Measurements from ENCODE around the gene GOSR2. TPM values are rescaled to one million over a fixed set of nuclear protein-coding genes. Genes with fewer than 3 reads are reported as not detected.

GOSR2 gene
- total RNA-seq, 1 experiment from 2014 or later = 52.9 TPM

GRCh38 chr17:46951706-46952105 lies 28.7 kb downstream of the GOSR2 start:
- H3K9me3 ChIP-seq (ENCODE audit: control insufficient read depth in 1 of 2, insufficient read depth in 1 of 2, low read depth in 1 of 2, low read length in 2 of 2) = no peaks in the 10 kb centered on the region
- DNase-seq (ENCODE audit: low read depth, low spot score) (no peak), ATAC-seq (no peak)
- H3K27ac ChIP-seq (ENCODE audit: low read depth, low read length) = no peak overlapping the region
- TF ChIP-seq CTCF (IDR thresholded peaks at IDR 0.05 in 2 of 3, conservative IDR thresholded peaks at IDR 0.05 in 1 of 3; ENCODE audit: borderline replicate concordance in 1 of 3, insufficient read depth in 1 of 3, low read depth in 2 of 3, low read length in 2 of 3) (no peak), JUND (IDR thresholded peaks at IDR 0.05) (no peak), EZH2phosphoT487 (IDR thresholded peaks at IDR 0.05; ENCODE audit: borderline replicate concordance) (no peak), CBX3 (IDR thresholded peaks at IDR 0.05; ENCODE audit: low read depth) (no peak), ZNF274 (IDR thresholded peaks at IDR 0.05; ENCODE audit: low read depth, low read length) (no peak), ZBTB33 (IDR thresholded peaks at IDR 0.05; ENCODE audit: extremely low read depth, insufficient replicate concordance, low read length) (no peak), SIN3A (IDR thresholded peaks at IDR 0.05; ENCODE audit: low read depth) (no peak), MAX (IDR thresholded peaks at IDR 0.05) (no peak), SP1 (IDR thresholded peaks at IDR 0.05; ENCODE audit: low read depth) (no peak), POLR2A (IDR thresholded peaks at IDR 0.05; ENCODE audit: borderline replicate concordance, extremely low read depth, insufficient read depth, insufficient read length) (no peak), POLR2AphosphoS5 (IDR thresholded peaks at IDR 0.05; ENCODE audit: low read depth, low read length) (no peak), SRF (IDR thresholded peaks at IDR 0.05; ENCODE audit: low read depth) (no peak), ZFX (IDR thresholded peaks at IDR 0.05) (no peak), ATF3 (IDR thresholded peaks at IDR 0.05) (no peak), EGR1 (IDR thresholded peaks at IDR 0.05; ENCODE audit: low read depth) (no peak), EZH2 (IDR thresholded peaks at IDR 0.05) (no peak), ELF1 (IDR thresholded peaks at IDR 0.05; ENCODE audit: borderline replicate concordance, low read depth) (no peak), RAD21 (IDR thresholded peaks at IDR 0.05; ENCODE audit: low read depth) (no peak), YY1 (IDR thresholded peaks at IDR 0.05; ENCODE audit: extremely low read depth, insufficient replicate concordance, low read depth, low read length) (no peak)
- H3K27me3 ChIP-seq (ENCODE audit: insufficient read depth, low read length) = no peaks in the 10 kb centered on the region
- H4K20me1 ChIP-seq (ENCODE audit: insufficient read depth) = no peaks in the 10 kb centered on the region
- no peak overlapping the region for H3K4me3 ChIP-seq (replicated peaks in 1 of 2; ENCODE audit: low read depth in 1 of 2, low read length in 2 of 2)
- CTCF ChIA-PET = interaction anchor here (3.1 kb wide), 1 partner anchor 10 kb away, joined by 16 read pairs; no protein-coding TSS in a partner anchor
- RAD21 ChIA-PET (ENCODE audit: low non-redundant PET in 1 of 2, low total read pairs in 2 of 2, uncharacterized antibody in 2 of 2, unreplicated experiment in 2 of 2) = no interaction called here
- POLR2A ChIA-PET = no interaction called here
- H2AFZ ChIP-seq (ENCODE audit: low read depth, low read length, poor library complexity, severe bottlenecking) = no peak overlapping the region
- no TSS peak for BruUV-seq (replicated peaks)
- no peaks in the 10 kb centered on the region for H3K79me2 ChIP-seq (ENCODE audit: insufficient read depth, low read length)
- H3K9me2 ChIP-seq (ENCODE audit: insufficient read depth) = no peaks in the 10 kb centered on the region
- no peaks in the 10 kb centered on the region for H3K36me3 ChIP-seq (ENCODE audit: control insufficient read depth in 1 of 2, insufficient read depth in 2 of 2, low read length in 2 of 2)
- H3K9ac ChIP-seq (ENCODE audit: low read length) = no peak overlapping the region
- no peak overlapping the region for H3K4me2 ChIP-seq (ENCODE audit: low read length)
- H3K4me1 ChIP-seq (ENCODE audit: control insufficient read depth in 1 of 2, insufficient read depth in 2 of 2, low read length in 2 of 2) = no peaks in the 10 kb centered on the region
- intact Hi-C loops (cut with micrococcal nuclease) = no loop called here

Measured in HCT116 (cell line).